Measurements from ENCODE around the gene CROCC2.

- TF ChIP-seq CTCF (IDR thresholded peaks at IDR 0.05 in 4 of 5, conservative IDR thresholded peaks at IDR 0.05 in 1 of 5): no peak
- no peak for TF ChIP-seq POLR2A (IDR thresholded peaks at IDR 0.05)
Observed at GRCh38 chr2:241007880-241008710, 102.0 kb downstream of the CROCC2 start.
